ENCODE data around the gene ACVRL1.

Gene ACVRL1

DNA sequence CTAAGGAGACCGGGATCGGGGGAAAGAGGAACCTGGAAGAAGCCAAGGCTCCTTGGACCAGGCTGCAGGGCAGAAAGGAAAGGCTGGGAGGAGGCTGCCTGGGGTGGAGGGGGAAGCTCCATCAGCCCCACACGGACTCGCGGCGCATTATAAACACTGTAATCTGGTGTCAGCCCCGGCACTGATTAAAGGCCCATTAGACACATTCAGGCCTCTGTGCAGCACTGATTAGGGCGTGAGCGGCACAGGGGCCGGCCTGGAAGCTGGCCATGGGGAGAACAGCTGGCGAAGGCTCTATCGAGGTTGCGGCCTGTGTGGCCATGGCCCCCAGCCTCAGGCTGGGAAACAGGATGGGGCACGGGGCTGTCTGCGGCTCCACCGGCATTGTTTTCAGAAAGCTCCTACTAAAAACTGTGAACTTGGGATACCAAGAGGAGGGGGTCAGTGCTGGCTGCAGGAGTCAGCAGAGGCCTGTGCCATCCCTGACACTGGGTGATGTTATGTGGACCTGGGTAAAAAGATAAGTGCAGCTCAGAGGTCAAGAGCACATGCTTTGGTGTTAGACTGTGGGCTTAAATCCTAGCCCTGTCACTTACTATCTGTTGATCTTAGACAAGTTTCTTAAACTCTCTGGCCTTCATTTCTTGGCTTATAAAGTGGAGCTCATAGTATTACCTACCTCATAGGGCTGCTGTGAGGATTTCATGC, 10.6 kb downstream of the ACVRL1 start:
- no peak for DNase-seq

GRCh38 chr12:51920046-51920445, 12.7 kb downstream of the ACVRL1 start:
- no peak for DNase-seq

DNA sequence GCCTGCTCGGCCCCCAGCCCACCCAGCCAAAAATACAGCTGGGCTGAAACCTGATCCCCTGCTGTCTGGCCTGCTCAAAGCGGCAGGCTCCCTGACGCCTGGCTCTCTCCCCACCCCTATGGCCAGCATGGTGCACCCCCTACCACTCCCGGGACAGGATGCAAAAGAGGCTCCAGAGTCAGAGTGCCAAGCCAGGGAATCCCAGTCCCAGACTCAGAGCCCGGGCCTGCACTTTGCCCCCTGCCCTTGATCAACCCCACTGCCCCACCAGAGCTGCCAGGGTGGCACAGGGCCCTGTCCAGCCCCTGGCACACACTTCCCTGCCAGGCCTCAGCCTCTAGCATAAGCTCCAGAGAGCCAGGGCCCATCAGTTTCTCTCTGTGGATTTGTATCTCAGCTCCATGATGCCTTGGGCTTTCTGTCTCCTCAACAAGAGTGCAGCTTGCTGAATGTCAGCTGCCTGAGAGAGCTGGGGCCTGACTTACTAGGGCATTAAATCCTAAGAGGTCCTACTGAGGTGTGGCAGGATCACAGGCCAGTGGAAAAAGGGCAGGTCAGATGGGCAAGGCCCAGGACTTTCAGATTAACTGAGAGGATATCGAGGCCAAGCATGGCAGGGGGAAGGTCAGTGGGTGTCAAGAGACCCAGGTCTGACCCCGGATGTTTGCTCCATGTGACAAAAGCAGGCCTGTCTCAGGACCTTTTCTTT, 13.9 kb downstream of the ACVRL1 start:
- DNase-seq: peak; percentile 28

DNA sequence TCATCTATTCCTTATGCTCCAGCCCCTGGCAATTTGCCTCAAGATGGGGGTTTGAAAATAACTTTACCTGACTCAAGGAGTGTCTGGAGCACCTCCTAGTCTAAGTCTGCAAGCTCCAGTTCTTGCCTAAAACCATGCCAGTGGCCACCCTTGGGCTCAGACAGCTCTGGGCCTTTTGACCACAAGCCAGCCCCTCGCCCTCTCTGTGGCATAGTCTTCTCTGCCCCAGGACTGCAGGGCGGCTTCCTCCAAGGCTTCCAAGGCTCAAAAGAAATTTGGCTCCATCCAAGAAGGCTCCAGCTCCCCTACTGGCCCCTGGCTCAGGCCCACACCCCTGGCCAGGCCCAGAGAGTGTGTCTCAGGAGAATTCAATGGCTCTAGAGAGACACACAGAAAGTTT, 14.8 kb downstream of the ACVRL1 start:
- no peak for DNase-seq

DNA sequence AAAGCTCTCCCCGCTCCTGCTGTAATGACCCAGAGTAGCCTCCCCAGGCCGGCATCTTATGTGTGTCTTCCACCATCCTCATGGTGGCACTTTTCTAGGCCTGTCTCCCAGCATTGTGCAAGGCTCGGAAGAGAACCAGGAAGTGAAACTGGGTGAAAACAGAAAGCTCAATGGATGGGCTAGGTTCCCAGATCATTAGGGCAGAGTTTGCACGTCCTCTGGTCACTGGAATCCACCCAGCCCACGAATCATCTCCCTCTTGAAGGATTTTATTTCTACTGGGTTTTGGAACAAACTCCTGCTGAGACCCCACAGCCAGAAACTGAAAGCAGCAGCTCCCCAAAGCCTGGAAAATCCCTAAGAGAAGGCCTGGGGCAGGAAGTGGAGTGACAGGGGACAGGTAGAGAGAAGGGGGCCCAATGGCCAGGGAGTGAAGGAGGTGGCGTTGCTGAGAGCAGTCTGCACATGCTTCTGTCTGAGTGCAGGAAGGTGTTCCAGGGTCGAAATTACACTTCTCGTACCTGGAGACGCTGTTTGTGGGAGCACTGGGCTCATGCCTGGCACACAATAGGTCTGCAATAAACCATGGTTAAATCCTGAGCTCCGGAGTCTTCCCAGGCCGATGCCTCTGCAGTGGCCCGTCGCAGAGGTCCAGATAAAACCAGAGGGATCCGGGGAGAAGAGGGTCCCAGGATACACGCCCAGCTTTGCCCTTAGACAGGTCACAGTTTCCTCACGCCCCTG, 15.6 kb downstream of the ACVRL1 start:
- DNase-seq: no peak

- no peak for DNase-seq
Observed at GRCh38 chr12:51923506-51924365, 16.4 kb downstream of the ACVRL1 start.

- no peak for DNase-seq
Observed at GRCh38 chr12:51924551-51925319, 17.4 kb downstream of the ACVRL1 start.

GRCh38 chr12:51925346-51926063, 18.2 kb downstream of the ACVRL1 start:
- no peak for DNase-seq

- DNase-seq: no peak
Observed at GRCh38 chr12:51926064-51926632, 18.8 kb downstream of the ACVRL1 start.

DNA sequence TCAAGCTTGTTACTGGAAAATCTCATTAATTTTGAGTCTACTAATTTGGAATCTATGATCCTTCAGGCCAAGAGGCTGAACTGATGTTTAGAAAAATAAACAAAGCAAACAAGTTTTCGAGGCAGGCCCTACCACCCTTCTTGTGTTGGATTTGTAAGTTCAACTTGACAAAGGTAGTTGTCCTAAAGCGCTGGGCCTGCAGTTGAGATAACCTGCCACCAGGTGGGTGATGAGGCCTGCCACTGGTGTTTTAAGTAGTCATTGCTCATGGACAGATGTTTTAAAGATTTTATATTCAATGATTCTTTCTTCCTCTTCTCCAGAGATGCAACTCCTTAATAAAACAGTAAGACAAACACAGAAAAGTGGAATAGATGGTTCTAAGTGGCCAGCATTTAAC, 19.4 kb downstream of the ACVRL1 start:
- DNase-seq: no peak

GRCh38 chr12:51932218-51933076, 25.1 kb downstream of the ACVRL1 start:
- DNase-seq: no peak

DNA sequence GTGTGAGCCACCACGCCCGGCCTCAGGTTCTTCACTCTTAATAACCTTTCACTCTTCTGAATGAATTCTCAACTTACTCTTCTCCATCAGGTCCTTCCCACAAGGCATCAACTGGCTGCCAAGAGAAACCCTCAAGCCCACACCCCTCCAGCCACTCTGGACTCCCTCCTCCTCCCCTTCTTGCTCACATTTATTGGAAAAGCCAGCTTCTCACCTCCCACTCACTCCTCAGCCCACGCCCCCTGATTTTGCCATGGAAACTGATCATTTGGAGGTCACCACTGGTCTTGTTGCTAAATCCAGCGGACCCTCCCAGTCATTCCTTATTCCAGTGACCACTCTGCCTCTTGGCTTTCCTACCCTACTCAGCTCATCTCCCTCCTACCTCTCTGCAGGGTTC, 26.8 kb downstream of the ACVRL1 start:
- DNase-seq: no peak

DNA sequence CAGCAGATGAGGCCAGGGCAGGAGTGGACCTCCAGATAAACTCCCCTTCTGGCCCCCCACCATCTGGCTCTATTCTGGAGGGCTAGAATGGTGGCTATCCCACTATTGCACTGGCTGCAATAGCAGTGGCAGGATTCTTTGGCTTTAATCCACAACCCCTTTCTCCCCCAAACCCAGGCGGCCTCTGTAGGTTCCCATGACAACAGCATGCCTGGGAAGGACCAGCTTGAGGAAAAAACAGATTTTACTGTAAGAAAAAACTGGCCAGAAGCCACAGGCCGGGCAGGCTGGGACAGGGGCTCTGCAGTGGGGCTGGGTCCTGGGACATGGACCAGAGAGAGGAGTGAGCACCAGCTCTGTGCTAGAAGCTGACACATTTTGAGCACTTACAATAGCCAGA, 30.6 kb downstream of the ACVRL1 start:
- peak; percentile 18 for DNase-seq

- no peak for DNase-seq
Observed at GRCh38 chr12:51938726-51939125, 31.4 kb downstream of the ACVRL1 start.

- DNase-seq: peak; percentile 66
Observed at GRCh38 chr12:51941011-51941581, 33.8 kb downstream of the ACVRL1 start.

- DNase-seq: no peak
Observed at GRCh38 chr12:51941604-51942003, 34.3 kb downstream of the ACVRL1 start.

DNA sequence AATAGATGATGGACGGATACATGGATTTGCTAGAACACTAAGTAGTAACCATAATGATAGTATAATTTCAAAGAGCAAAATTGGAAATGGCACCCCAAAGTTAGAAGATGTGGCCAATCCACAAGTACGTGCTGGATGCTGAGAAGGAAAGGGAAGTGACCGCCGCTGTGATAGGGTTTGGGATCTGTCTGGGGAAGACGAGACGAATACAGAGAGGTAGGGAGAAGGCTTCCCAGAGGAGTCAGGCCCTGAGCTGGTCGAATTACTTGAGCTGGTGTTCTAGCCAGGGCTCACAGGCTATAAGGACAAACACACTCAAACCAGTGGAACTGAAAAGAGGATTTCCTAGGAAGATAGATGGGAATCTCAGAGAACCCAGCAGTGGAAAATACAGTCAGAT, 34.8 kb downstream of the ACVRL1 start:
- DNase-seq: no peak

DNA sequence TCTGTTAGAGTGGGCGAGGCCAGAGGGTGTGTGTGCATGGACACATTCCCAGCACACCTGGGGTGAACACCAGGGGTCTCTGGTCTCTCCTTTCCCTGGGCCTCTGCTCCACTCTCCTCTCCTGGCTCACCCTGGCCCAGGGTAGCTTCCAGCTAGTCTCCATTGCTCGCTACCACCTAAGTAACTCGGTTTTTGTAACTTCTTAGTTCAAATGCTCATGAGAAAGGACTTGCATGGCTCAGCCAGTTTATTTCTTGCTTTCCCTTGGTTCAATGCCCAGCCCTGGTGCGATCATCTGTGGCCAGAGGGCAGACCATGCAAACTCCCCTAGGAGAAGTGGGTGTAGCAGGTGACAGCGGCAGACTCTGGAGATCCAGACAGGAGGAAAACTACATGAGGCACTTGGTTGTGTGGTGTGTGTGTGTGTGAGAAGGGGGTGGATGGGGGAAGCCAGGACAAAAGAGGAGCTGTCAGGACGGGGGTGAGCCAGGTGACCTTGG, 35.2 kb downstream of the ACVRL1 start:
- DNase-seq: no peak

DNA sequence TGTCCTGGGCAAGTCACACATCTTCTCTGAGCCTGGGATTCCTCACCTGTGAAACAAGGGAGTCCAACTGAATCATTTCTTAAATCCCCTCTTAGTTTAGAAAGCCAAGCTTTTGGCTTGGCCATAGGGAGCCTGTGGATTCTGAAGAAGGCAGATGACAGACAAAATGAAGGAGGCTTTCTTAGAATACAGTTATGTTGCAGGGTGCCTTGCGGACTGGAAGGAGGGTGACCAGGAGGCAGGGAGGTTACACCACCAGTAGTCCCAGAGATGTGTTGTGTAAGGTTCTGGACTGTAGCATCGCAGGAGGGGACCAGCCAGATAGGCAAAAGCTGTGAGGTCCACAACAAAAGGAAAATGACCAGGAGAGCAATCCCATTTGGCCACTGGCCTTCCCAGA, 36.0 kb downstream of the ACVRL1 start:
- DNase-seq: no peak
